Neural progenitor cell (in vitro differentiated cells): ENCODE results near the gene NEURL1B.
A peak's percentile ranks its signal among the peaks of the same experiment; 100 is the strongest.

Experiments
- CTCF ChIP-seq: fragments of 200-600 bp; sonication (generic); IDR thresholded peaks from 2 replicates; pipeline ENCODE4 v1.5.1; 2017; ENCODE audit warnings: antibody characterized with exemption, mild to moderate bottlenecking
- EZH2 ChIP-seq: fragments of 200-600 bp; sonication (generic); IDR thresholded peaks from 2 replicates; pipeline ENCODE4 v1.6.1; 2017; ENCODE audit warnings: antibody characterized with exemption, mild to moderate bottlenecking, moderate library complexity

GRCh38 chr5:172664018-172664417 lies 23.0 kb downstream of the NEURL1B start:
- TF ChIP-seq CTCF: peak; percentile 34
- no peak for TF ChIP-seq EZH2
